Activated naive CD8-positive, alpha-beta T cell treated with anti-CD3 and anti-CD28 coated beads for 36 hours (primary cell): ENCODE measurements around the gene TMEM225B. TPM values are rescaled to one million over a fixed set of nuclear protein-coding genes. Genes with fewer than 3 reads are reported as not detected.

Experiments used
- DNase-seq: peaks from one replicate; pipeline ENCODE4 v3.0.0; 2021
- H3K27ac Mint-ChIP-seq: one replicate; pipeline ENCODE4 v1.8.0; 2022; ENCODE audit warnings: mild to moderate bottlenecking, moderate library complexity, mixed read lengths
- H3K27me3 Mint-ChIP-seq: one replicate; pipeline ENCODE4 v1.8.0; 2022; ENCODE audit warnings: mild to moderate bottlenecking, mixed read lengths
- H3K36me3 Mint-ChIP-seq: one replicate; pipeline ENCODE4 v1.8.0; 2021; ENCODE audit warnings: mild to moderate bottlenecking, mixed read lengths
- H3K4me1 Mint-ChIP-seq: one replicate; pipeline ENCODE4 v1.8.0; 2021; ENCODE audit warnings: mixed read lengths
- H3K4me3 Mint-ChIP-seq: one replicate; pipeline ENCODE4 v1.8.0; 2022; ENCODE audit warnings: mild to moderate bottlenecking, moderate library complexity, mixed read lengths
- H3K9me3 Mint-ChIP-seq: one replicate; pipeline ENCODE4 v1.8.0; 2022; ENCODE audit warnings: mixed read lengths
- total RNA-seq, 2 experiments: library from RNA; stranded (reverse); gene quantifications; one replicate each; pipeline ENCODE4 v1.2.3, GENCODE V29; 2021

The TMEM225B gene
- total RNA-seq, 2 experiments from 2014 or later = 0.42 to 0.70 TPM

- no peaks in the 10 kb centered on the region for H3K9me3 Mint-ChIP-seq
- DNase-seq = no peak
These were observed 7.5 kb downstream of the TMEM225B start for GRCh38 chr7:99605527-99605926.

GRCh38 chr7:99606531-99606930, 8.5 kb downstream of the TMEM225B start:
- Mint-ChIP-seq H3K27me3 (no peaks in the 10 kb centered on the region), H3K27ac (no peak overlapping the region), H3K36me3 (no peaks in the 10 kb centered on the region), H3K4me3 (no peak overlapping the region), H3K4me1 (peaks cover 6% of the 10 kb centered on the region), H3K9me3 (no peaks in the 10 kb centered on the region)
- DNase-seq = no peak

More at GRCh38 chr7:99605527-99605926, 7.5 kb downstream of the TMEM225B start:
- H3K36me3 Mint-ChIP-seq = no peaks in the 10 kb centered on the region
- H3K27ac Mint-ChIP-seq = no peak overlapping the region
- H3K27me3 Mint-ChIP-seq = no peaks in the 10 kb centered on the region
- no peak overlapping the region for H3K4me3 Mint-ChIP-seq
- peaks cover 6% of the 10 kb centered on the region for H3K4me1 Mint-ChIP-seq

- Mint-ChIP-seq H3K36me3 (no peaks in the 10 kb centered on the region), H3K9me3 (no peaks in the 10 kb centered on the region), H3K27ac (no peak overlapping the region), H3K4me3 (no peak overlapping the region), H3K4me1 (peaks cover 5% of the 10 kb centered on the region), H3K27me3 (no peaks in the 10 kb centered on the region)
- no peak for DNase-seq
These were observed 9.5 kb downstream of the TMEM225B start for GRCh38 chr7:99607548-99607947.

- no peak overlapping the region for H3K4me3 Mint-ChIP-seq
- H3K27me3 Mint-ChIP-seq = no peaks in the 10 kb centered on the region
- H3K27ac Mint-ChIP-seq = no peak overlapping the region
- H3K36me3 Mint-ChIP-seq = peaks cover 26% of the 10 kb centered on the region
- H3K4me1 Mint-ChIP-seq = peaks cover 35% of the 10 kb centered on the region
- H3K9me3 Mint-ChIP-seq = no peaks in the 10 kb centered on the region
- DNase-seq = no peak
These were observed 16.4 kb downstream of the TMEM225B start for GRCh38 chr7:99614495-99614894.

GRCh38 chr7:99615989-99616358, 17.9 kb downstream of the TMEM225B start:
- H3K4me1 Mint-ChIP-seq = peaks cover 45% of the 10 kb centered on the region
- H3K27me3 Mint-ChIP-seq = no peaks in the 10 kb centered on the region
- H3K4me3 Mint-ChIP-seq = peak overlapping the region; percentile 92
- peaks cover 38% of the 10 kb centered on the region for H3K36me3 Mint-ChIP-seq
- H3K9me3 Mint-ChIP-seq = no peaks in the 10 kb centered on the region
- H3K27ac Mint-ChIP-seq = peak overlapping the region; percentile 95
- DNase-seq = no peak

- peak within 1 kb of the TSS; percentile 95 for H3K27ac Mint-ChIP-seq
- no peaks in the 10 kb centered on the region for H3K9me3 Mint-ChIP-seq
- DNase-seq = peak; percentile 89
- peaks cover 42% of the 10 kb centered on the region for H3K36me3 Mint-ChIP-seq
- H3K4me1 Mint-ChIP-seq = peaks cover 51% of the 10 kb centered on the region
- no peaks in the 10 kb centered on the region for H3K27me3 Mint-ChIP-seq
- peak within 1 kb of the TSS; percentile 92 for H3K4me3 Mint-ChIP-seq
These were observed 18.5 kb downstream of the TMEM225B start, which contains the start of gene ZSCAN25 for GRCh38 chr7:99616359-99617191. ZSCAN25 (plus strand) TSS chr7:99616946; CDS start chr7:99619607, 2,661 bp downstream.

- Mint-ChIP-seq H3K4me3 (peak overlapping the region; percentile 92), H3K27me3 (no peaks in the 10 kb centered on the region), H3K4me1 (peaks cover 57% of the 10 kb centered on the region), H3K36me3 (peaks cover 48% of the 10 kb centered on the region), H3K27ac (peak overlapping the region; percentile 95), H3K9me3 (no peaks in the 10 kb centered on the region)
- DNase-seq = no peak
These were observed 19.2 kb downstream of the TMEM225B start for GRCh38 chr7:99617192-99617781.

GRCh38 chr7:99618726-99619125, 20.7 kb downstream of the TMEM225B start:
- peak overlapping the region; percentile 92 for H3K4me3 Mint-ChIP-seq
- no peaks in the 10 kb centered on the region for H3K27me3 Mint-ChIP-seq
- H3K4me1 Mint-ChIP-seq = peaks cover 71% of the 10 kb centered on the region
- no peaks in the 10 kb centered on the region for H3K9me3 Mint-ChIP-seq
- peaks cover 62% of the 10 kb centered on the region for H3K36me3 Mint-ChIP-seq
- no peak for DNase-seq
- peak overlapping the region; percentile 95 for H3K27ac Mint-ChIP-seq

- peak overlapping the region; percentile 21 for H3K27ac Mint-ChIP-seq
- peaks cover 80% of the 10 kb centered on the region for H3K4me1 Mint-ChIP-seq
- no peak for DNase-seq
- H3K4me3 Mint-ChIP-seq = no peak overlapping the region
- peaks cover 72% of the 10 kb centered on the region for H3K36me3 Mint-ChIP-seq
- H3K27me3 Mint-ChIP-seq = peaks cover 3% of the 10 kb centered on the region
- H3K9me3 Mint-ChIP-seq = no peaks in the 10 kb centered on the region
These were observed 21.6 kb downstream of the TMEM225B start for GRCh38 chr7:99619571-99620130.

GRCh38 chr7:99621271-99621670, 23.2 kb downstream of the TMEM225B start:
- H3K9me3 Mint-ChIP-seq = no peaks in the 10 kb centered on the region
- peaks cover 3% of the 10 kb centered on the region for H3K27me3 Mint-ChIP-seq
- peaks cover 85% of the 10 kb centered on the region for H3K4me1 Mint-ChIP-seq

GRCh38 chr7:99622596-99622995, 24.5 kb downstream of the TMEM225B start:
- Mint-ChIP-seq H3K9me3 (no peaks in the 10 kb centered on the region), H3K27ac (peak overlapping the region; percentile 99), H3K36me3 (peaks cover 89% of the 10 kb centered on the region), H3K4me1 (peaks cover 90% of the 10 kb centered on the region), H3K4me3 (peak overlapping the region; percentile 88), H3K27me3 (peaks cover 3% of the 10 kb centered on the region)
- no peak for DNase-seq

More at GRCh38 chr7:99621271-99621670, 23.2 kb downstream of the TMEM225B start:
- peaks cover 88% of the 10 kb centered on the region for H3K36me3 Mint-ChIP-seq
- peak overlapping the region; percentile 99 for H3K27ac Mint-ChIP-seq
- DNase-seq = no peak
- no peak overlapping the region for H3K4me3 Mint-ChIP-seq

GRCh38 chr7:99623091-99623693, 25.1 kb downstream of the TMEM225B start:
- H3K36me3 Mint-ChIP-seq = peaks cover 85% of the 10 kb centered on the region
- peaks cover 85% of the 10 kb centered on the region for H3K4me1 Mint-ChIP-seq
- H3K4me3 Mint-ChIP-seq = peak overlapping the region; percentile 88
- no peaks in the 10 kb centered on the region for H3K9me3 Mint-ChIP-seq
- H3K27ac Mint-ChIP-seq = peak overlapping the region; percentile 99
- peaks cover 3% of the 10 kb centered on the region for H3K27me3 Mint-ChIP-seq
- DNase-seq = peak; percentile 61

- Mint-ChIP-seq H3K36me3 (peaks cover 84% of the 10 kb centered on the region), H3K27me3 (peaks cover 3% of the 10 kb centered on the region), H3K4me3 (peak overlapping the region; percentile 88), H3K27ac (peak overlapping the region; percentile 99), H3K4me1 (peaks cover 84% of the 10 kb centered on the region), H3K9me3 (no peaks in the 10 kb centered on the region)
- DNase-seq = peak; percentile 60
These were observed 25.8 kb downstream of the TMEM225B start for GRCh38 chr7:99623702-99624447.

- Mint-ChIP-seq H3K4me1 (peaks cover 80% of the 10 kb centered on the region), H3K27ac (peak overlapping the region; percentile 99), H3K4me3 (peak overlapping the region; percentile 88), H3K9me3 (no peaks in the 10 kb centered on the region), H3K27me3 (peaks cover 3% of the 10 kb centered on the region), H3K36me3 (peaks cover 78% of the 10 kb centered on the region)
- DNase-seq = peak; percentile 87
These were observed 26.4 kb downstream of the TMEM225B start for GRCh38 chr7:99624484-99624883.
